GM21360 (cell line): ENCODE data around the gene ARHGEF2.
"Not testable (repeated sequence)": the region's sequence is repeated elsewhere in the genome, so short reads cannot be mapped to it uniquely, and the experiment has no call there.

Experiments used
- ATAC-seq: cut with Tn5 transposase; IDR thresholded peaks from one replicate; pipeline ENCODE4 v1.9.1; 2021; ENCODE audit warnings: mild to moderate bottlenecking, moderate library complexity; ENCODE audit not compliant: unreplicated experiment

Gene ARHGEF2

DNA sequence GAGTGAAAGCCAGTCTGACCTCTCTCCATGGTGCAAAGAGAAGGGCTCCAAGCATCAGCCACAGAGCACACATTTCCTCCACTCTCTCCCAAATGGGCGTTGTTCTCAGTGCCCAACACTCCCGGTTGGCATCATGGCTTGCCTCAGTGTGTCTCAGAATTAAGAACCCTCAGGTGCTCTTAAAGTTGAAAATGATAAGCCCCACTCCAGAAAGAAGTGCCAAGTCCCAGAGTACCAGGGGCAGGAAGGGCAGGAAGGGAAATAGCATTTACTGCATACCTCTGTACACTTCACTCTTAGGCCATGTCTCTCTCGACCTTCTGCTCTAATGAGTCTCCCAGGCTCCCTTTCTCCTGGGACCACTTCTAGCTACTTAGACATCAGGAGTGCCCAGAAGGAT lies 15.2 kb upstream of the ARHGEF2 start:
- no peak for ATAC-seq

DNA sequence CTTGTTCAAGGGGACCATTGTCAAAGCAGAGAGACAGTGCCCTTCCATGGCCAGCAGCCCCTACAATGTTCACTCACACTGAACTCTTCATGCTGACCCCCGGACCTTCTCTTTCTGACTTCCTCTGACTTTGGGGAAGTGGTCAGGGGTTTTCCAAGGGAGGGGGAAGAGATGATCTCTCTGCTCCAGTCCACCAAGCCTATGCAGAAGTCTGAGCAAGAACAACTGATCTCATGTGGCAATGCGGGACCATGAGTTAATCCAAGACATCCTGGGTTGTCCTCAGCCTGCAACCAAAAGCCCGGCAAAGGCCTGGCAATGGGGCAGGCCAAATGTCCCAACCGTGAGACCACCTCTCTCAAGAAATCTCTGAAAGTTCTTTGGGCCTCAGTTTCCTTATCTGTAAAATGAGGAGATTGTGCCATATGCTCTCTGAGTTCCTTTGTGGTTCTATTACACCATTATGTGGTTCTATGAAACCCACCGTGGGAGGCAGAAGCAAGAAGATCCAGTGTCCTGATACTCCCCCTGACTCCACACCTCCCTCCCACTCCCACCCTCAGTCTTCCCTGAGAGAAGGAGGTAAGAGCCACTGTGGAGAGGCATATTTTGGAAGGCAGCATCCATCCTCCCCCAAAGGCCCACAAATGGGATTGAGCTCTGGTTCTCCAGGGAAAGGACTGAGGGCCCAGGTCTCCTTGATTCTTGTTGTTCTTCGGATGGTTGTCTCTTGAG lies 11.8 kb upstream of the ARHGEF2 start:
- no peak for ATAC-seq

DNA sequence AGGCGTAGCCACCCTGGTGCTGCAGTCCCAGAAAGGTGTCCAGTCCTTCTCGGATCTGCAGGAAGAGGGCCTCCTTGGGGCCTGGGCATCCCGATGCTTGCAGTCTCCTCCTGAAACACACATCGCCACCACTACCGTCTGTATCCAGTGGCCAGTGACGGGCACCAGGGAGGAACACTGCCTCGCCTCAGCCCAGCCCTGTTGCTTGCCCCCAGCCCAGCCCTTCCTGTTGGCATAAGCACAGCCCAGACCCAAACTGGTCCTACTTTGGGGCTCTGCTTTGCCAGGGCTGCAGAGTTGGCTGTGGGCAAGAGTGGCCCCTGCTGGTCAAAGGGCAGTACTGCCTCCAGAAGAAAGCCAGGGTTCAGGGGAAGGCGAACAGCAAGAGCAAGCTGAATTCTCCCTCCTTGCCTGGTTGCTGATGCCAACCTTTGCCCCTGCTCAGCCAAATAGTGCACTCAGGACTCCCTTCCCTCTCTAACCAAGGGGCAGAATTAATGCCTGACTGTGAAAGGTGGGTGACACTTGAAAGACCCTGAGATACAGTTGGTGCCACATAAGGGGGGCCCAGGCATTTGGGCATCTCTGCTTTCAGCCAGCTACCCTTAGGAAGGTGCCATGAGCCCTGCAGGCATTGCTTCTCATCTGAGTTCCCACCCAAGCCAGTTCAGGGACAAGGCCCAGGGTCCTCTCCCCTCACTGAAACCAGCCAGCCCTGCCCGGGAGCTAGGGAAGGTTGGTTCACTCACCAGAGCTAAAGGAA lies 11.1 kb upstream of the ARHGEF2 start:
- ATAC-seq: no peak

GRCh38 chr1:155984903-155985645 lies 6.7 kb upstream of the ARHGEF2 start:
- ATAC-seq: not testable (repeated sequence)

DNA sequence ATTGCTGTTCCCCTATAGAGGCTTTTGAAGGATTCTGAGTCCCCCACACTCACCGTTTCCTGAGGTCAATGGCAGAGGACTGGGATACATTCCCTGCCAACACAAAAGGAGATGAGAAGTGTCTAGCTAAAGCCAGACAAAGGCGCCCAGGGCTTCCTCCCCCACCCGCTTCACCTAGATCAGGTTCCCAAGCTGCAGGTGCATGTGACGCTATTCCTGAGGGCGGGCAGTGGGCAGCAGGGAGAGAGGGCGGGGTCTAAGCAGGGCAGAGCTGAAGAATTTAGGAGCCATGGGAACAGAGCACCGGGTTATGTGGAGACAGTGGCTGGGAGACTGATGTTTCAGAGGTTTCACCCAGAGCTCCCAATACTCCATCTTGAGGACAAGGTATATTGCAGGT lies 6.0 kb upstream of the ARHGEF2 start:
- ATAC-seq: no peak

- no peak for ATAC-seq
These were observed 5.1 kb upstream of the ARHGEF2 start for GRCh38 chr1:155983191-155984024.

DNA sequence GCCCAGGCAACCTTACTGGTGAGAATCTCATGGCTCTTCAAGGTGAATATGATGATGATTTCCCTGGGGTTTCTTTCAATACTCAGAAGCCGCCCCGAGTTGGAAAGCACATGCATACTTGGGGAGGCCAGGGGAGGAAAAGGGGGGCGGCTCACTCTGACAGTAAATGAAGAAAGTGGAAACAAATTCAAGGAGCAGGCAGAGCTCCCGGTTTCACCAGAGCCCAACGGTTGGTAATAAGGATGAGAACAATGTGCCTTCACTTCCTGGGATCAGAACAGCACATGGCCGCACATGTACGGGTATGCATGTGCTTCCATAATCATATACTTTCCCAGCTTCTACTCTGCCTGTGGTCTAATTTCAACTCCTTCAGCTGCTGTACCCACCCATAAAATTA lies 3.8 kb upstream of the ARHGEF2 start:
- no peak for ATAC-seq

- no peak for ATAC-seq
These were observed 3.1 kb upstream of the ARHGEF2 start for GRCh38 chr1:155981266-155982088.

DNA sequence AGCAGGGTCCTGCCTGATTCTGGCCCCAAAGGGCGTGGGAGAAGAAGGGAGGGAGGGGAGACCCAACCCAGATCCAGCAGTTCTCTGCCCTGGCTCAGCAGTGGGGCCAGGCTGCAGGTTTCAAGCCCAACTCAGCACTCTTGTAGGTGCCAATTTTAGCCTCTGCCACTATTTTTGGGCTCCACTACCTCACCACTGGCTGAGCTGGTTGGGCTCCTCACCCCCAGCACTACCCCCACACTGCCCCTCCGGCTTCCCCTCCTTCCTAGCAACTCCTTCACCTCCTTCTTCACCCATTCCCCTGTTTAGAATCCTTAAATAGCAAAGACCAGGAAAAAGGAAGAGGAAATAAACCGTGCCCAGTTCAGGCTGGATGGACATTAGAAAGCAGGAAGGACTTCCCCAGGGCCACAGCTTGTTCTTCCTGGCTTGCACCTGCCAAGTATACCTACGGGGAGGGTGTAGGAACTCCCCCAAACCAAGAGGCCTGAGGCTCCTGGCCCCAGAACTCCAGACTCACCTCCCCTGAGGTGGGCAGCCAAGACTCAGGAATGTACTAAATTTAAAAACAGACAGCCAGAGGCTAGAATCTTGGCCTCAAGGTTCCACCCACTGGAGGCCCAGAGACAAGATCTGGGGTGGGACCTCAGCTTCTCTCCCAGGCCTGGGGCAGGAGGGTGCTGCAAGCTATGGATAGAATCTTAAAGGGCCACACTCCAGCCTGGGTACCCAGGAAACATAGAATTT lies 1.4 kb upstream of the ARHGEF2 start:
- no peak for ATAC-seq

- no peak for ATAC-seq
These were observed 654 bp upstream of the ARHGEF2 start for GRCh38 chr1:155978973-155979429.

GRCh38 chr1:155977690-155978324 lies 540 bp downstream of the ARHGEF2 start:
- no peak for ATAC-seq

DNA sequence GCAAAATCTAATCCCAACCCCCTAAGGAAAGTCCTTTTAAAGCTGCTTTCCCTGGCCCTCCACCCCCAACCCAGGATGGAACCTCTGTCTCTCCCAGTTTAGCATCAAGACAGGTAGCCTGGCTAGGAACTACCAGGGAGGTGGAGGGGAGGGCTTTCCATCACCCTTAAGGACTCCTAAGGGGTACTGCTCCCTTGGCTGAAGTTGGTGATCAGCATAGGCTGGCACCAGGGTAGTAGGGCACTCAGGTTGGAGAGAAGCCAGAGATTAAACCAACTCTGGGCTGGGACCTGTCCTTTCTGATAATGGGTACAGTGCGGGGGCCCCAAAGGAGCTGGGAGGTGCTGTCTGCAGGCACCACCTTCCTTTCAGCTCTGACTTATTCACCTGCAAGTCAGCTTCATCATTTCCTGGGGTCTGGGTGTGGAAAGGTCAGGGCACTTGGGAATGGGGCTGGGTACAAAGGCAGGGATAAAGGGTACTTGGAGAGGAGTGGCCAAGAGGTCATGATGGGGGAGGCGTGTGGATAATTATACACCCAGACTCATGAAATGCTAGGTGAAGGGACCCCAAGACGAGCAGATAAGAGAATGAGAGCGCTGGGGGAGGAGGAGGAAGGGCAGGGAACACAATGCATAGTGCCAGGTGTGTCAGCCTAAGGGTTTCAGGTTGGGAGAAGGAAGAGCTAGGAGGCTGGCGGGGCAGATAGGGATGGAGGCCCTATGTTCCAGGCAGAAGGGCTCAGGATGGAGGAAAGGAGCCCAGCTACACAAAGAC lies 1.2 kb downstream of the ARHGEF2 start:
- no peak for ATAC-seq

GRCh38 chr1:155976062-155976912 lies 2.1 kb downstream of the ARHGEF2 start:
- ATAC-seq: no peak

DNA sequence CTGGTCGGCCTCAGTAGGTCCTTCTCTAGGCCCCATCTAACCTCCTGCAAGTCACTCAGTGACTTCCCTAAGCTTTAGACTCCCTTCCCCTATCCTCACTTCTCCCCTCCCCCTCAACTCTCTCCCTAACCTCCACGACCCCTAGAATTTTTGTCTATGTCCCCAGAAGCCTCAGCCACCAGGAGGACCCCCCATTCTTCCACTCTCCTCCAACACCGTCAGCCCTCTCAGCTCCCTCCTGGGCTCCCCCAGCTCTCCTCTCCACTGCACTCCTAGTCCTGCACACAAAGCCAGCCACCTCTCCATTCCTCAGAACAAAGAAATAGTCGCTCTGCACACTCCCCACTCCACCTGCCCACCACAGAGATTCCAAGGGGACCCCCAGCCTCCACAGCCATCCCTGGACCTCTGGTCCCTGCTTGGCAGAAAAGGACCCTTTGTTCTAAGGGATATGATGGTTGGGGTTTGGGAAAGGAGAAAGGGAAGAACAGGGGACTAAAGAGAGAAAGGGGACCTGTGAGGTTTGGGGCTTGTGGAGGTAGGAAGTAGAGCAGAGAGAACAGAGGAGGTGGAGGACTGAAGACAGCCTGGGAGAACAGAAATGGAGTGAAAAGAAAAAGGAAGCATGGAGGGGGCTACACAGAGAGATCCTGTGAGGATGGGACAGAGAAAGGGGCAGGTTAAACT lies 2.8 kb downstream of the ARHGEF2 start:
- no peak for ATAC-seq

- no peak for ATAC-seq
These were observed 3.9 kb downstream of the ARHGEF2 start for GRCh38 chr1:155974208-155975115.
